GM23338 (cell line): ENCODE results near the gene RP2. TPM values are rescaled to one million over a fixed set of nuclear protein-coding genes. Genes with fewer than 3 reads are reported as not detected.

Experiments
- ATAC-seq: fragments of 200-7000 bp; cut with Tn5 transposase; 3 replicates; pipeline ENCODE4 v1.9.1; 2020
- DNase-seq: peaks from one replicate; pipeline ENCODE4 v3.0.0-alpha.2; 2015; ENCODE audit warnings: low spot score
- H2AFZ ChIP-seq: fragments of 200-600 bp; sonication (generic); 2 replicates; pipeline ENCODE4 v1.8.0; 2016; ENCODE audit warnings: antibody characterized with exemption, mild to moderate bottlenecking, moderate library complexity
- H3F3A ChIP-seq: fragments of 200-600 bp; sonication (generic); replicated peaks from 2 replicates; pipeline ENCODE4 v1.8.0; 2017; ENCODE audit warnings: antibody characterized with exemption, mixed run types, low read depth
- H3K27ac ChIP-seq: fragments of 200-600 bp; sonication (generic); 2 replicates; pipeline ENCODE4 v1.6.1; 2016; ENCODE audit warnings: low read depth
- H3K27me3 ChIP-seq: fragments of 200-600 bp; sonication (generic); 2 replicates; pipeline ENCODE4 v1.8.0; 2016; ENCODE audit warnings: mild to moderate bottlenecking, mixed run types, moderate library complexity; ENCODE audit not compliant: insufficient read depth
- H3K36me3 ChIP-seq: fragments of 200-600 bp; sonication (generic); 2 replicates; pipeline ENCODE4 v1.8.0; 2016; ENCODE audit warnings: mild to moderate bottlenecking; ENCODE audit not compliant: insufficient read depth
- H3K4me1 ChIP-seq: fragments of 200-600 bp; sonication (generic); 2 replicates; pipeline ENCODE4 v1.8.0; 2016; ENCODE audit warnings: mild to moderate bottlenecking, moderate library complexity; ENCODE audit not compliant: insufficient read depth
- H3K4me2 ChIP-seq: fragments of 200-600 bp; sonication (generic); 2 replicates; pipeline ENCODE4 v1.7.1; 2017; ENCODE audit warnings: mixed run types
- H3K4me3 ChIP-seq: fragments of 200-600 bp; sonication (generic); 2 replicates; pipeline ENCODE4 v1.6.1; 2016; ENCODE audit warnings: mixed run types
- H3K79me2 ChIP-seq: fragments of 200-600 bp; sonication (generic); replicated peaks from 2 replicates; pipeline ENCODE4 v1.8.0; 2017; ENCODE audit warnings: mild to moderate bottlenecking; ENCODE audit not compliant: insufficient read depth
- H3K9me2 ChIP-seq: fragments of 200-600 bp; sonication (generic); 2 replicates; pipeline ENCODE4 v1.8.0; 2017; ENCODE audit not compliant: insufficient read depth
- H4K20me1 ChIP-seq: fragments of 200-600 bp; sonication (generic); replicated peaks from 2 replicates; pipeline ENCODE4 v1.8.0; 2017; ENCODE audit warnings: mild to moderate bottlenecking; ENCODE audit not compliant: insufficient read depth
- H3K27ac Mint-ChIP-seq: 2 replicates; pipeline ENCODE4 v1.8.0; 2020; ENCODE audit warnings: inconsistent platforms, mild to moderate bottlenecking, moderate library complexity, mixed read lengths
- H3K27me3 Mint-ChIP-seq: 3 replicates; pipeline ENCODE4 v1.8.0; 2022; ENCODE audit warnings: low read depth, mild to moderate bottlenecking, moderate library complexity, mixed read lengths, inconsistent platforms; ENCODE audit not compliant: insufficient read depth, poor library complexity
- H3K36me3 Mint-ChIP-seq: 3 replicates; pipeline ENCODE4 v1.8.0; 2021; ENCODE audit warnings: low read depth, mild to moderate bottlenecking, inconsistent platforms, moderate library complexity, mixed read lengths
- H3K4me1 Mint-ChIP-seq: 3 replicates; pipeline ENCODE4 v1.8.0; 2020; ENCODE audit warnings: mild to moderate bottlenecking, inconsistent platforms, mixed read lengths
- H3K4me3 Mint-ChIP-seq: 3 replicates; pipeline ENCODE4 v1.8.0; 2021; ENCODE audit warnings: moderate library complexity, mild to moderate bottlenecking, inconsistent platforms, mixed read lengths
- H3K9me3 Mint-ChIP-seq: 3 replicates; pipeline ENCODE4 v1.8.0; 2020; ENCODE audit warnings: moderate library complexity, mild to moderate bottlenecking, inconsistent platforms, mixed read lengths
- CTCF ChIP-seq, 2 experiments: fragments of 200-600 bp in 1 of 2; sonication (generic) in 1 of 2; conservative IDR thresholded peaks; 2 replicates each; pipeline versions ENCODE4 v1.5.1 to v1.6.1; 2016 to 2017; ENCODE audit warnings: antibody characterized with exemption in 2 of 2, low read depth in 2 of 2, mild to moderate bottlenecking in 2 of 2, moderate library complexity in 1 of 2
- ETS1 ChIP-seq: IDR thresholded peaks from 2 replicates; pipeline ENCODE4 v1.6.1; 2016; ENCODE audit warnings: antibody characterized with exemption
- EZH2 ChIP-seq: fragments of 200-600 bp; sonication (generic); IDR thresholded peaks from one replicate; pipeline ENCODE4 v1.8.0; 2017; ENCODE audit warnings: antibody characterized with exemption, mild to moderate bottlenecking, low read depth; ENCODE audit not compliant: unreplicated experiment
- EZH2phosphoT487 ChIP-seq: fragments of 200-600 bp; sonication (generic); IDR thresholded peaks from one replicate; pipeline ENCODE4 v1.8.1; 2018; ENCODE audit warnings: antibody characterized with exemption; ENCODE audit not compliant: unreplicated experiment
- JUNB ChIP-seq: IDR thresholded peaks from one replicate; pipeline ENCODE4 v1.6.1; 2016; ENCODE audit warnings: antibody characterized with exemption; ENCODE audit not compliant: unreplicated experiment
- NANOG ChIP-seq: IDR thresholded peaks from 2 replicates; pipeline ENCODE4 v1.6.1; 2016; ENCODE audit warnings: antibody characterized with exemption, borderline replicate concordance
- POLR2AphosphoS5 ChIP-seq: IDR thresholded peaks from 2 replicates; pipeline ENCODE4 v1.6.1; 2016; ENCODE audit warnings: antibody characterized with exemption, low read depth
- STAT1 ChIP-seq: IDR thresholded peaks from one replicate; pipeline ENCODE4 v1.6.1; 2016; ENCODE audit warnings: antibody characterized with exemption; ENCODE audit not compliant: unreplicated experiment
- ZNF331 ChIP-seq: fragments of 250-450 bp; sonication (Bioruptor Pico); IDR thresholded peaks from 2 replicates; pipeline ENCODE4 v1.5.0; 2020; ENCODE audit warnings: low read depth, mild to moderate bottlenecking, moderate library complexity
- ZNF462 ChIP-seq: fragments of 250-450 bp; sonication (Bioruptor Pico); IDR thresholded peaks from 2 replicates; pipeline ENCODE4 v1.5.0; 2020; ENCODE audit warnings: mild to moderate bottlenecking, moderate library complexity
- long read RNA-seq: library from polyadenylated mRNA; unstranded; transcript quantifications from one replicate; pipeline ENCODE4 v2.0.0, GENCODE V29; 2020; ENCODE audit not compliant: unreplicated experiment
- polyA plus RNA-seq: library from polyadenylated mRNA; unstranded; fragments of >200 nt; fragmentation: Nextera tagmentation; extraction: Ambion mirVana; gene quantifications from 2 replicates; pipeline ENCODE4 v1.2.1, GENCODE V29; 2016
- total RNA-seq: library from RNA; depleted of rRNA; stranded (reverse); fragments of >200 nt; shearing (Covaris generic); gene quantifications from 2 replicates; pipeline ENCODE4 v1.2.3, GENCODE V29; 2014; rRNA removed

The RP2 gene
- total RNA-seq (11.0 and 12.1 TPM in 2 replicates), polyA plus RNA-seq (4.5 TPM in 2 replicates)
- long read RNA-seq, result 0 reads

- Histone ChIP-seq H3F3A (no peaks in the 10 kb centered on the region), H3K4me2 (peak within 1 kb of the TSS; percentile 79), H3K4me1 (peaks cover 7% of the 10 kb centered on the region; the same call in 1 of the 2 replicates), H3K9me2 (no peaks in the 10 kb centered on the region), H3K27me3 (no peaks in the 10 kb centered on the region), H2AFZ (peak within 1 kb of the TSS; percentile 88; the same call in 1 of the 2 replicates), H3K36me3 (no peaks in the 10 kb centered on the region), H3K27ac (0 out of 2 replicates have a peak within 1 kb of the TSS, but pooled peaks have one; percentile 32), H4K20me1 (no peaks in the 10 kb centered on the region), H3K79me2 (peaks cover 32% of the 10 kb centered on the region), H3K4me3 (peak within 1 kb of the TSS; percentile 78)
- DNase-seq (peak; percentile 92), ATAC-seq (peak; percentile 98)
- H3K36me3 Mint-ChIP-seq, result no peaks in the 10 kb centered on the region
- H3K4me1 Mint-ChIP-seq, result no peaks in the 10 kb centered on the region; the same call in 2 of the 3 replicates
- peaks cover 5% of the 10 kb centered on the region for H3K27me3 Mint-ChIP-seq
- peak within 1 kb of the TSS; percentile 95 for H3K27ac Mint-ChIP-seq
- TF ChIP-seq ZNF331 (no peak), POLR2AphosphoS5 (peak; percentile 62; the same call in 1 of the 2 replicates)
- no peaks in the 10 kb centered on the region for H3K9me3 Mint-ChIP-seq
- H3K4me3 Mint-ChIP-seq, result peak within 1 kb of the TSS; percentile 97
These were observed at the start of gene RP2 for GRCh38 chrX:46836701-46837557. TSS of gene RP2 (plus strand) at chrX:46837043. CDS start at chrX:46837101, 58 bp downstream.

GRCh38 chrX:46788902-46789301, 47.9 kb upstream of the RP2 start:
- DNase-seq (peak; percentile 11), ATAC-seq (peak; percentile 84)
- Histone ChIP-seq H3F3A (no peaks in the 10 kb centered on the region), H3K4me1 (peaks cover 7% of the 10 kb centered on the region; the same call in 1 of the 2 replicates), H3K27me3 (no peaks in the 10 kb centered on the region), H3K36me3 (no peaks in the 10 kb centered on the region), H2AFZ (peak overlapping the region; percentile 28; the same call in 1 of the 2 replicates), H3K4me3 (no peak overlapping the region), H4K20me1 (no peaks in the 10 kb centered on the region), H3K4me2 (no peak overlapping the region), H3K9me2 (no peaks in the 10 kb centered on the region), H3K79me2 (no peaks in the 10 kb centered on the region), H3K27ac (no peak overlapping the region)
- Mint-ChIP-seq H3K27ac (no peak overlapping the region), H3K4me1 (peaks cover 12% of the 10 kb centered on the region; the same call in 2 of the 3 replicates), H3K4me3 (no peak overlapping the region), H3K27me3 (no peaks in the 10 kb centered on the region), H3K9me3 (no peaks in the 10 kb centered on the region), H3K36me3 (no peaks in the 10 kb centered on the region)
- TF ChIP-seq NANOG (no peak), ETS1 (no peak), EZH2 (no peak), CTCF (conservative IDR thresholded peaks at IDR 0.05; ENCODE audit: low read depth in 2 of 2) (no peak), STAT1 (no peak), JUNB (no peak), ZNF462 (CRISPR knock-in tag) (no peak), POLR2AphosphoS5 (no peak), EZH2phosphoT487 (no peak)
